ENCODE data around the gene MUCL3. TPM values are rescaled to one million over a fixed set of nuclear protein-coding genes. Genes with fewer than 3 reads are reported as not detected.
"Not testable (repeated sequence)": the region's sequence is repeated elsewhere in the genome, so short reads cannot be mapped to it uniquely, and the experiment has no call there.

Gene MUCL3
- total RNA-seq, 6 experiments from 2014 or later: not detected

DNA sequence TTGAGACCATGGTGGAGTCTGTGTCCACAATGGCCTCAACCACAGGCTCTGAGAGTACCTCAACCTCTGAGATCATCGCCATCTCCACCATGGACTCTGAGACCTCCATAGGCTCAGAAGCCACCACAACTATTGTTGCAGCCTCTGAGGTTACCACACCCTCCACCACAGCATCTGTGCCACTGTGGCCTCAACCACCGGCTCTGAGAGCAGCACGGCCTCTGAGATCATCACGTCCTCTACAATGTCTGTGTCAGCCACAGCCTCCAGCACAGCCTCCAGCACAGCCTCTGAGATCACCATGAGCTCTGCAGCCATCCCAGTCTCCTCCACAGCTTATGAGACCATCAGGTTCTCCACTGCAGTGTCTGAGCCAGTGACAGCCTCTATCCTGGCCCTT lies 23.3 kb downstream of the MUCL3 start:
- H3K27me3 Mint-ChIP-seq (ENCODE audit: insufficient read depth): peaks cover 44% of the 10 kb centered on the region
- H3K4me1 Mint-ChIP-seq (ENCODE audit: low read depth): no peaks in the 10 kb centered on the region
- H3K36me3 Mint-ChIP-seq (ENCODE audit: low read depth): no peaks in the 10 kb centered on the region
- no peak for DNase-seq
- H3K4me3 Mint-ChIP-seq: no peak overlapping the region
- no peaks in the 10 kb centered on the region for H3K9me3 Mint-ChIP-seq
- no peak overlapping the region for H3K27ac Mint-ChIP-seq
- TF ChIP-seq, protein P1, sequence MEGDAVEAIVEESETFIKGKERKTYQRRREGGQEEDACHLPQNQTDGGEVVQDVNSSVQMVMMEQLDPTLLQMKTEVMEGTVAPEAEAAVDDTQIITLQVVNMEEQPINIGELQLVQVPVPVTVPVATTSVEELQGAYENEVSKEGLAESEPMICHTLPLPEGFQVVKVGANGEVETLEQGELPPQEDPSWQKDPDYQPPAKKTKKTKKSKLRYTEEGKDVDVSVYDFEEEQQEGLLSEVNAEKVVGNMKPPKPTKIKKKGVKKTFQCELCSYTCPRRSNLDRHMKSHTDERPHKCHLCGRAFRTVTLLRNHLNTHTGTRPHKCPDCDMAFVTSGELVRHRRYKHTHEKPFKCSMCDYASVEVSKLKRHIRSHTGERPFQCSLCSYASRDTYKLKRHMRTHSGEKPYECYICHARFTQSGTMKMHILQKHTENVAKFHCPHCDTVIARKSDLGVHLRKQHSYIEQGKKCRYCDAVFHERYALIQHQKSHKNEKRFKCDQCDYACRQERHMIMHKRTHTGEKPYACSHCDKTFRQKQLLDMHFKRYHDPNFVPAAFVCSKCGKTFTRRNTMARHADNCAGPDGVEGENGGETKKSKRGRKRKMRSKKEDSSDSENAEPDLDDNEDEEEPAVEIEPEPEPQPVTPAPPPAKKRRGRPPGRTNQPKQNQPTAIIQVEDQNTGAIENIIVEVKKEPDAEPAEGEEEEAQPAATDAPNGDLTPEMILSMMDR (IDR thresholded peaks at IDR 0.05): no peak

- no peaks in the 10 kb centered on the region for H3K9me3 Mint-ChIP-seq
- no peak overlapping the region for H3K27ac Mint-ChIP-seq
- no peaks in the 10 kb centered on the region for H3K36me3 Mint-ChIP-seq (ENCODE audit: low read depth)
- no peak for DNase-seq
- no peaks in the 10 kb centered on the region for H3K4me1 Mint-ChIP-seq (ENCODE audit: low read depth)
- TF ChIP-seq, protein P1 (IDR thresholded peaks at IDR 0.05): no peak
- H3K4me3 Mint-ChIP-seq: no peak overlapping the region
- peaks cover 50% of the 10 kb centered on the region for H3K27me3 Mint-ChIP-seq (ENCODE audit: insufficient read depth)
Measured at GRCh38 chr6:30965140-30965601, 24.4 kb downstream of the MUCL3 start.

- Mint-ChIP-seq H3K4me3 (no peak overlapping the region), H3K9me3 (no peaks in the 10 kb centered on the region), H3K4me1 (ENCODE audit: low read depth) (no peaks in the 10 kb centered on the region), H3K27me3 (ENCODE audit: insufficient read depth) (peaks cover 55% of the 10 kb centered on the region), H3K27ac (no peak overlapping the region), H3K36me3 (ENCODE audit: low read depth) (no peaks in the 10 kb centered on the region)
- TF ChIP-seq, protein P1 (IDR thresholded peaks at IDR 0.05): no peak
- DNase-seq: no peak
Measured at GRCh38 chr6:30966154-30966553, 25.4 kb downstream of the MUCL3 start.

- not testable (repeated sequence) for H3K36me3 Mint-ChIP-seq (ENCODE audit: low read depth); H3K27ac Mint-ChIP-seq; H3K9me3 Mint-ChIP-seq; H3K4me3 Mint-ChIP-seq; H3K4me1 Mint-ChIP-seq (ENCODE audit: low read depth); DNase-seq
- peaks cover 61% of the 10 kb centered on the region for H3K27me3 Mint-ChIP-seq (ENCODE audit: insufficient read depth)
Measured at GRCh38 chr6:30969171-30969570, 28.4 kb downstream of the MUCL3 start.

DNA sequence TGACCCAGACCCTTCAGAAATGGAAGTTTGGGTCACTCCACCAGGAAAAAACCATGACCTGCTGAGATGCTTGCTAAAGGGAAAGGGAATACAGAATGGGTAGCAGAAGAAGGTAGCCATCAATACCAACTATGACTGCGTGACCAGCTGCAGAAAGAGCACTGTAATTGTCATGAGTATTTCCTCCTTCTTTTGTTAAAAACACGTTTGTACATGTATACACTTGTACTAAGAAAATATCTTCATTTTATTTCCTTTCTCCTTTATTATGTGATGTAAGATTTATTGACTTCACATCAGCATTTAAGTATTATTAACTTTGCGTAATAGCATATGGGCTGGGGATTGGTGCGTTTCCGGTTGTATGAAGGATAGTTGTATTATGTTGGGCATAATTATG lies 30.2 kb downstream of the MUCL3 start:
- H3K9me3 Mint-ChIP-seq: no peaks in the 10 kb centered on the region
- no peaks in the 10 kb centered on the region for H3K36me3 Mint-ChIP-seq (ENCODE audit: low read depth)
- no peaks in the 10 kb centered on the region for H3K4me1 Mint-ChIP-seq (ENCODE audit: low read depth)
- TF ChIP-seq, protein P1 (IDR thresholded peaks at IDR 0.05): no peak
- H3K27ac Mint-ChIP-seq: no peak overlapping the region
- H3K4me3 Mint-ChIP-seq: no peak overlapping the region
- peaks cover 46% of the 10 kb centered on the region for H3K27me3 Mint-ChIP-seq (ENCODE audit: insufficient read depth)
- DNase-seq: no peak

DNA sequence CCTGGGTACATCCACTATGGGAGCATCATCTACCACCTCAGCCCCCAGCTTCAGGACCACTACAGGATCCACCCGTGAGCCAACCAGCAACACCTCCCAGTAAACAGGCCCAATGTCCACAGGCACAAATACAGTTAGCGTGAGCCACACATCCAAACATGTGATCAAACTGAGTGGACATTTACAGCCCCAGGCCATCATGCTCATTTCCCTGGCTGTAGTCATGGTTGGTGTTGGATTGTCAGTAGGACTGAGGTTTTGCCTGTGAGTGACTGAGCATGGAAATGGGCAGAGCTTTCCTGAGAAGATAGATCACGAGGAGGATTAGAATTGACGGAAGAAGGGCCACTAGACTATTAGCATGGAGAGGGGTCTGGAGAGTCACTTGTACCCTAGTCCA lies 32.0 kb downstream of the MUCL3 start:
- no peak for DNase-seq
- Mint-ChIP-seq H3K4me1 (ENCODE audit: low read depth) (no peaks in the 10 kb centered on the region), H3K36me3 (ENCODE audit: low read depth) (no peaks in the 10 kb centered on the region), H3K4me3 (no peak overlapping the region), H3K27me3 (ENCODE audit: insufficient read depth) (peaks cover 45% of the 10 kb centered on the region), H3K27ac (no peak overlapping the region), H3K9me3 (no peaks in the 10 kb centered on the region)
- TF ChIP-seq, protein P1 (IDR thresholded peaks at IDR 0.05): no peak
